ENCODE measurements around the gene ACOX1.

DNA sequence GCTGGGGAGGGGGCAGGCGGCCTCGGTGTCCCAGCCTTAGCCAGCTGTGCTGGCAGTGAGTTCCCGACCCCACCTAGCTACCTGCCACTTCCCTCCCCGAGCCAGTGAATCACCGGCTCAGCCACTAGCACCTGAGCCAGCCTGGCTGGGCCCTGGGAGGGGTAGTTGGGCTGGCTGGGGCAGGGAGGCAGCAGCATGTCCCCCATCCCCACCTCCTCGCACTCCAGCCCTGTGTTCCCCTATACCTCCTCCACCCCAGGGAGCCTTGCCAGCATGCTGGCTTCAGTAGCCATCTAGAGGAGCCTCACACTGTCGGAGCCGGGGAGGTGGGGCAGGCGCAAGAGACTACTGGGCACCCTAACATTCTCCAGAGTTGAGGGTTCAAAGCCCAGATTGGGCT lies 45.4 kb upstream of the ACOX1 start:
- TF ChIP-seq GATA2 (IDR thresholded peaks at IDR 0.05; ENCODE audit: low read depth, low read length) (no peak), GATA3 (IDR thresholded peaks at IDR 0.05; ENCODE audit: low read depth, low read length) (no peak)
